AG20443 (cell line): ENCODE data around the gene MSRB2.

Experiments
- DNase-seq: peaks from one replicate; pipeline ENCODE4 v3.0.0; 2012; ENCODE audit warnings: low spot score, mixed read lengths

The MSRB2 gene

DNA sequence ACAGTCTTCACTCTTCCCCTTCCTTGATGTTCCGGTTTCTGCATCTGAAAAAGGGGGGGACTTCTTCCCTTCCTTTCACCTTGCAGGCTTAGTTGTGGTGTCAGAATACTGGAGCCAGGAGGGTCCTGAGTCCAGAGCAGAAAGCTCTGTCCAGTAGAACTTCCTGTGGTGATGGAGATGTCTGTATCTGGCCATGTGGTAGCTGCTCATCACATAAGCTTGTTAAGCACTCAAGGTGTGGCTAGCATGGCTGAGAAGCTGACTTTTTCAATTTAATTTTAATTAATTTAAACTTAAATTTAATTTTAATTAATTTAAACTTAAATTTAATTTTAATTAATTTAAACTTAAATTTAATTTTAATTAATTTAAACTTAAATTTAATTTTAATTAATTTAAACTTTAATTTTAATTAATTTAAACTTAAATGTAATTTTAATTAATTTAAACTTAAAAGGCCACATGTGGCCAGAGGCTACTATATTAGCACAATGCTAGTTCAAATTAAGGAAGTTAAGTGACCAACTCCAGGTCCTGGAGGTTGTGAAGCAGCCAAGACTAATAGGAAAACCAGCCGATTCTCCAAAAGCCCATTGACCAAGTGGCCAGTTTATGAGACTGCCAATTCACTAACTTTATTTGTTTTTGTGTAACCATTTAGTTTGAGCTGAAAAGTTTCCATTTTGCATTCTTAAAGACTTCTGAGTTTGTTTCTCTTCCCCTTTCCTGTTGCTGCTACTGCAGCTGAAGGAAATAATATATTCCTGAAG lies 16.3 kb downstream of the MSRB2 start:
- DNase-seq = no peak

DNA sequence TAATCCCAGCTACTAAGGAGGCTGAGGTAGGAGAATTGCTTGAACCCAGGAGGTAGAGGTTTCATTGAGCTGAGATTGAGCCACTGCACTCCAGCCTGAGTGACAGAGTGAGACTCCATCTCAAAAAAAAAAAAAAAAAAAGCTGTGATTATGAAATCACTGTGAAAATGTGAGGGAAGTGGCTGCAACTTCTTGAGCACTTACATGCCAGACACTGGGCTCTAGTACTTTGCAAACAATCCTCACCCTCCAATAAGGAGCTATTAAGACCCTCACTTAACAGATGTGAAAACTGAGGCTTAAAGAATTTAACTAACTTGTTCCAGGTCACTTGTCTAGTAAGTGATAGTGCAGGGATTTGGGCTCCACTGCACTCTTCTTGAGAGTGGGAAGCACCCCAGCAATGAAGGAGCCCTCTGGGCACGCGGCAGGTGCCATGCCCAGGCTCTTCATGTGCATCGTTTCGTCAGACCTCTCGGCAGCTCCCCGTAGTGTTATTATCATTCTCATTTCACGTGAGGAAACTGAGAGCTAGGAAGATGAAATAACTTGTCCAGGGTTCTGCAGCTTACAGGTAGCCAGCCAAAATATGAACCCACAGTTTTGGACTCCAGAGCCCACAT lies 19.0 kb downstream of the MSRB2 start:
- no peak for DNase-seq

DNA sequence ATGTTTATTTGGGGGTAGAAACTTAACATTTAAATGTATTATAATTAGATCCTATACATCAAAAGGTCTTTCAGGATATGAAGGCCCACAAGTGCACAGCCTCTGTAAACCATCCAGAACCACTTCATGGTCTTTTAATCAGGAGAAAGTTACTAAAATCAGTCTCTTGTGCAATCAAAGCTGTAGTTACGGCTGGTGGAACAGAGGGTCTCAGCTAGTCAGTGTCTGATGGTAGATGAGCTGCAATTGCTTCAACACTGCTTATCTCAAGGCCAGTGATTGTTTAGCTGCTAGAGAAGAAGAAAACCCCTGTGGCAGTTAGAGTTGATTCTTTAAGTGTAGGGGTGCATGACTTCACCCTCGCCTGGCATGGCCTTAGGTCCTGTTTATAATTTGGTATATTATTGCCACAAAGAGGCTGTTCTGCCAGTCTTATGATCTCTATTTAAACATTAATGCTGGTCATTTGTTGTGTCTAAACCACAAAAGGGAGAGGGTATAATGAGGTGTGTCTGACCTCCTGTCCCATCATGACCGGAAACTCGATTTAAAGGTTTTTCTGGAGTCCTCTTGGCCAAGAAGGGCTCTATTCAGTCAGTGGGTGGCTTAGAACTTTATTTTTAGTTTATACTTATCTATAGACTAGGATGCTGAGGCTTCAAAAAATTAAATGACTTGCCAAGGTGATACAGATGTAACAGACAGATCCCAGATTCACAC lies 21.3 kb downstream of the MSRB2 start:
- no peak for DNase-seq

DNA sequence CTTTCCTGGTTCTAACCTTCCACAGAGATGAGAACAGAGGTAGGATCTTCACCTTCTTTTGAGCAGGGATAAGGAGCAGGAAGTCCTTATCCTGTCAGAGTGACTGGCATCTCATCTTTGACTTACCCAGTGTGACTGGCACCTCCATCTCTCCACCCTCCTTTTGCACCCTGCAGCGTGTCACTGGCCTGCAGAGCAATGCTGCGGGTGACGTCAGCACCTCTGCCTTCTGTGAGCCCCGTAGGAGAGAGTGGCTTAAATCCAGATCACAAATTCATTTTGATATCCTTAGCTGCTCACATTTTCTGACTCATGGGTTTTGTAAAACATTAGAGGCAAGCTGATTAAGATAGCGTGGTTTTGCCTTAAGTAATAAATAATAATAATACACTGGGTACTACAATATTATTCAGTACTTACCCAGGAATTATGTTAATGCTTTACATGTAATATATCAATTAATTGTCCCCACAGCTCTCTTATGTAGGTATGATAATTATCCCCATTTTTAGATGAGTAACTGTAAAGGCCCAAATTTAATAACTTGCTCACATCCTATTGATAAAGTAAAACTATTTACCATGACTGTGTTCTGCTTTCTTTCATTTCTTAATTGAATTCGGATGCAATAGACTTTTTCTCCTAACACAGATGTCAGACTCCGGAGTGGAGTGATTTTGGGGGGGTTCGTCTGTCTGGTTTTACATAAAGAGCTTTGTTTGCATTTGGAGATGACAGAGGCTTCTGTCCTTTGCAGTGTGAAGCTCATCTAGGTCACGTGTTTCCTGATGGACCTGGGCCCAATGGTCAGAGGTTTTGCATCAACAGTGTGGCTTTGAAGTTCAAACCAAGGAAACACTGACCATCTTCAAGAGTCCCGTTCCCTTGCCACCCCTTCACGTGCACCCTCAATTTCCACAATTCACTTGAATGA lies 24.9 kb downstream of the MSRB2 start:
- no peak for DNase-seq

DNA sequence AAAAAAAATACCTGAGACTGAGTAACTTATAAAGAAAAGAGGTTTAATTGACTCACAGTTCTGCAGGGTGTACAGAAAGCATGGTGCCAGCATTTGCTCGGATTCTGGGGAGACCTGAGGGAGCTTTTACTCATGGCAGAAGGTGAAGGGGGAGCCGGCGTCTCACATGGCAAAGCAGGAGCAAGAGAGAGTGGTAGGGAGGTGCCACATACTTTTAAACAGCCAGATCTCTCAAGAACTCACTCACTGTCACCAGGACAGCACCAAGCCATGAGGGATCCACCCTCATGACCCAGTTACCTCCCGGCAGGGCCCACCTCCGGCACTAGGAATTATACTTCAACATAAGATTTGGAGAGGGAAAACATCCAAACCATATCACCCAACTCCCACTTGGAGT lies 25.8 kb downstream of the MSRB2 start:
- DNase-seq = no peak

DNA sequence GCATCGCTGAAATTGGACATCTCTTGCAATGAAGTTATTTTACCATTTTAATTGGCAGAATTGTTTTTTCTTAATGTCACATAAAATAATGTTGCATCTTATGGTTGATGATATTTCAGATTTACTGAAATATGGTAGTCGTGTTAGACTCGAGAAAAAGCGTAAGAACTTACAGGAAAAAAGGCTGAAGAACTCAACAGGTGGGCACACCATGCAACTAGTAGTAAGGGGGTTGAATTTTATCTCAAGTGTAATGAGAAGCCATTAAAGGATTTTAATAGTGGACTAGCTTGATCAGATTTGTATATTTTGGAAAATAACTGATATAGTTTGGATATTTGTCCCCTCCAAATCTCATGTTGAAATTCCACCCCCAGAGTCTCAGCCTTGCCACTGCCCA lies 41.1 kb downstream of the MSRB2 start:
- no peak for DNase-seq

DNA sequence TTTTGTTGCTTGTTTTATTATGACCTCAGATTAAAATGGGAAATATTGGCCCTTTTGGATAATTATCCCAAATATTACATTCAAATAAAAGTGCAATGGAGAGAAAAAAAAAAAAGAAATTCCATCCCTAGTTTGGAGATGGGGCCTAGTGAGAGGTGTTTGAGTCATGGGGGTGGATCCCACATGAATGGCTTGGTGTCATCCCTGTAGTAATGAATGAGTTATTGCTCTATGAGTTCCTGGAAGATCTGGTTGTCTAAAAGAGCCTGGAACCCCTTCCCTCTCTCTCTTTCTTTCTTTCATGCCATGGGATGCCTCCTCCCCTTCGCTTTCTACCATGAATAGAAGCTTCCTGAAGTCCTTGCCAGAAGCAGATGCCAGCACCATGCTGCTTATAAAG lies 44.3 kb downstream of the MSRB2 start:
- DNase-seq = no peak

DNA sequence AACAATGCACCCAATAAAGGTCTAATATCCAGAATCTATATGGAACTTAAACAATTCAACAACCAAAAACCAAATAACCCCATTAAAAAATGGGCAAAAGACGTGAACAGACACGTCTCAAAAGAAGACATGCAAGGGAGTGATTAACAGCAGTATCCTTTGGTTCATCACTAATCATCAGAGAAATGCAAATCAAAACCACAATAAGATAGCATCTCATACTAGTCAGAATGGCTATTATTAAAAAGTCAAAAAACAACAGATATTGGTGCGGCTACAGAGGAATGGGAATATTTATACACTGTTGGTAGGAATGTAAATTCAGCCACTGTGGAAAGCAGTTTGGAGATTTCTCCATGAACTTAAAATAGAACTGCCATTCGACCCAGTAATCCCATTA lies 46.6 kb downstream of the MSRB2 start:
- no peak for DNase-seq

DNA sequence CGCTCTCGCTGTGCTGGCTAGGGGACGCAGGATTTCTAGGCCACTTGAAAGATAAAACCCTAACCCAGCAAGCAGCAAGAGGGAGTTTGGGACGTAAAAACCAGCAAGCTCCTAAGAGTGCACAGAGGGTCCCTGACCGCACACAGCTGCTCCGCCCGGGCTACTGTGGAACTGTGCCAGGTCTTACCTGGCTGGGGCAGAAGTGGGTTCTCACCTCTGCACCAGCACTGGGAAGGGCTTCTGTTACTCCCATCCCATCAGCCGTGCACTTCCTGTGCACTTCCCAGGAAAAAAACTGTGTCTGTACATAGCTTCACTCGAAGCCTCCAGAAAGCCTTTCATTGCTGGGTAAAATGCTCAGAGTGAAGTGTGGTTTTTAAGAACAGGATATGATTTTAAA lies 50.9 kb downstream of the MSRB2 start:
- no peak for DNase-seq

DNA sequence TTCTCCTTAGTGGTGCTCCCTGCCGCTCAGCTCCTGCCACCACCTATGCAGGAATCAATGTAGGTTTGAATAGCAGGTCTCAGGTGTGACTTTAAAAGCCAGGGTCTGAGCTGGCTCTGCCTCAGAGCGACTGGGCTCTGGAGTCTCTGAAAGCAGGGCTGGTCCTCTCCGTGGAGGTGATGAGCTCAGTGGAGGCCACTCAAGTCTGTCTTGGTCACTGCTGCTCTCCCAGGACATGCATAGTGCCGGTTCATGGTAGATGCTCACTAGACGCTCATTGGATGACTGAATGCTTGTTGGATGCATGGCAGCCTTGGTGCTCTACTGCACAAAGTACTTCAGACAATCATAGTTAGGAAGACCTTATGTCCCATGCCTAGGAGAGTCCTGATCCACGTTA lies 51.7 kb downstream of the MSRB2 start:
- no peak for DNase-seq

DNA sequence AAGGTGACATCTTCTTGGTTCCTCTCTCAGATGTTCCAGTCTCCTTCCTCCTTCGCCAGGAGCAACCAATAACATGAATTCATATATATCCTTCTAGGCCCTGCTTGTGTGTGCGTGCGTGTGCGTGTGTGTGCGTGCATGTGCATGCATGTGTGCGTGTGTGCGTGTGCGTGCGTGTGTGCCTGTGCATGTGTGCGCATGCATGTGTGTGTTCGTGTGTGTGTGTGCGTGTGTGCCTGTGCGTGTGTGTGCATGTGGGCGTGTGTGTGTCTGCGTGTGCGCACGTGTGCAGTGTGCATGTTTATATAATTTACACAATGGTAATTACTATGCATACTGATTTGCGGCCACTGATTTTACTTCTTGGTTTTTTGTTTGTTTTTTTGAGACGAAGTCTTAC lies 52.8 kb downstream of the MSRB2 start:
- DNase-seq = no peak

DNA sequence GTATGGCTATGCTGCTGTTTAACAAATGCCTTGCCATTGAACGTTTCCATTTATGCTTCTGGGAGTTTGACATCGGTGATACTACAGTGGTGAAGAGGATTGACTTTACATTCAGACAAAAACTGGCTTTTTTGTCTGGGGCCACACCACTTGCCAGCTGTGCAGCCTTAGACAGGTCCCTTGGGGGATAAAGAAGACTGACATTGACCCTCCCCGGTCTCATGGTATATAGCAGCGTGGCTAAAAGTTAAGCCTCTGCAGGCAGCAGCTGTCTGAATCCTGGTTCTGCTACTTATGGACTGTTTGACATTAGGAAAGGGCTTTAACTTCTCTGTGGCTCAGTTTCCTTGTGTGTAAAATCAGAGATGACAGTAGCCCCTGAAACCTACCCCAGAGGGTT lies 54.7 kb downstream of the MSRB2 start:
- DNase-seq = no peak

DNA sequence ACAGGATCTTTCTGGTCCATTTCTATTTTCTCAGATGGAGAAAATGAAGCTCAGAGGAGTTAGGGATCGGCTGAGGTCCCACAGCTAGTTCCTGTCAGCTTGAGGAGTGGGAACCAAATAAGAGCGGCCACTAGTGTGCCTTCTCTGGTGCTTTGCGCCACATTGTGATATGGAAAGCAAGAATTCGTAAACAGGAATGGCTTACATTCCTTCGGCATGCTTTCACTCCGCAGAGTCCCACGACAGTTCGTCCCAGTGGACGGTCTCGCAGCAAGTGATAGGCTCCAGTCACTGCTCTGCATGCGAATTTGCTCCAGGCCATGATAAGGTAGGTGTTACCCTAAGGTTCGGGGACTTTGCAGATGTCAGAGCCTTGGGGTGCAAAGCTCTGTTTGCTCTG lies 55.2 kb downstream of the MSRB2 start:
- no peak for DNase-seq

DNA sequence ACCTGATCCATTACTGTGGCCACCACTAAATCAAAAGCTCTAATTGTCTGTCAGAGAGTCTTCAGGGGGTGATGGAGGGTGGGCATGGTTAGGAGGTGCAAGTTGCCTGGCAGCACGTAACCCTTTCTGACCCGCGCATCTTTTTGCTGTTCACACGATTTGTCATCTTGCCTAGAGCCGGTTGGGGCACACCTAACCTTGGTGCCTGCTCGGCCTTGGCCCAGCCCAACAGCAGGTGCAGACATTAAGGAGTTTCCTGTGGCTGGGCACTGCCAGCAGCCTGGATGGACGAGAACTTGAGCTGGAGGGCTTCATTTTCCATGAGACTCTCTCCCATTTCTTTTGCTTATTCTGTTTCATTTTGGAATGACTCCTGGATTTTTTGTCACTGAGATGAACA lies 55.7 kb downstream of the MSRB2 start:
- no peak for DNase-seq

DNA sequence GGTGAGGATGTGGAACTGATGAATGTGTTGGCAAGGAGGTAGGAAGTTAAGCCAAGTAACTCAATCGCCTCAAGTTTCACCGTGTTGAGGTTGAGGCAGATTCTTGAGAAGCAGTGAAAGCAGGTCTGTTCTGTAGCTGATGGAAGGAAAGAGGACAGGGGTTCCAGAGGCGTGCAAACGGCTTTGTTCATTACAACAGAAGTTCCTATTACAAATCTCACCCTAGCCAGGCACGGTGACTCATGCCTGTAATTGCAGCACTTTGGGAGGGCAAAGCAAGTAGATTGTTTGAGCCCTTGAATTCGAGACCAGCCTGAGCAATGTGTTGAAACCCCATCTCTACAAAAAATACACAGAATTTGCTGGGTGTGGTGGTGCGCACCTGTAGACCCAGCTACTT lies 59.8 kb downstream of the MSRB2 start:
- no peak for DNase-seq

DNA sequence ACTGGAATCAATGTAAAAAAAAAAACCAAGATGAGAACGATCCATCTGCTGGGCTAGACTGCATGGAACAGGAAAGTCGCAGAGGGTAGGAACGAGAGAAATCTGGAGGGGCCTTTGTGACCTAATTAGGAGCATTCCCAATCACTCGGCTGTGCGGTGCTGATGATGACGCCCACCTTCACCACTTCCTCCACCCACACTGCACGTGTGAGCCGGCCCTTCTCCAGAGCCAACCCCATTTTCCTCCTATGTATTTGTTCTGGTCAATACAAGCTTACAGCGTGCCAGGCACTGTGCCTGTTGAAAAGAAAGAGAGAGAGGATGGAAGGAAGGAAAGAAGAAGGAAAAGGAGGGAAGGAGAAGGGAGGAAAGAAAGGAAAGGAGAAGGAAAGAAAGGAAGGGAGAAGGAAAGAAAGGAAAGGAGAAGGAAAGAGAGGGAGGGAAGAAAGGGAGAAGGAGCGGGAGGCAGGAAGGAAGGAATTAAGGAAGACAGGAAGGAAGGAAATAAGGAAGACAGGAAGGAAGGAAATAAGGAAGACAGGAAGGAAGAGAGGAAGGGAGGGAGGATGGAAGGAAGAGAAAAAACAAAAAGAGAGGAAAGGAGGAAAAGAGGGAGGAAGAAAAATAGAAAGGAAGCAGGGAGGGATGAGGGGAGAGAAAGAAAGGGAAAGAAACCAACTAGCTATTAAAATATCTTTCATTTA lies 61.2 kb downstream of the MSRB2 start:
- DNase-seq = no peak

DNA sequence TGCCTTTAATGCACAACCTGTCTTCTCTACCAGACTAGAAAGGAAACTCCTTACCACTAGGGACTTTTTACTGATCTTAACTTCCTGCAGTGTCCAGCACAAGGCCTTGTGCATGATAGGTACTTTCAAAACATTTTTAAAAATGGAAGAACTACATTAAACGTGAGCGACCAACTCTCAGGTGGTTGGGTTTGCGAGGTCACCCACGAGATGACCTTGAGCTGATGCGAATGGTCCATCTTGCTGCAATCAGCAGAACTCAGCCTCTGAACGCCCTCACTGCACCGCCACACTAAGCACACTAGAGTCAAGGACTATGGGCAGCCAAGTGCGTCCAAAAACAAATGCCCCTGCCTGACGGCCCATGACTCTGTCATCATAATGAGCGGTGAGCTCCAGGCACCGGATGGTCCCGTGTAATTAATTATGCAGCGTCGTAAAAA lies 61.9 kb downstream of the MSRB2 start:
- no peak for DNase-seq

DNA sequence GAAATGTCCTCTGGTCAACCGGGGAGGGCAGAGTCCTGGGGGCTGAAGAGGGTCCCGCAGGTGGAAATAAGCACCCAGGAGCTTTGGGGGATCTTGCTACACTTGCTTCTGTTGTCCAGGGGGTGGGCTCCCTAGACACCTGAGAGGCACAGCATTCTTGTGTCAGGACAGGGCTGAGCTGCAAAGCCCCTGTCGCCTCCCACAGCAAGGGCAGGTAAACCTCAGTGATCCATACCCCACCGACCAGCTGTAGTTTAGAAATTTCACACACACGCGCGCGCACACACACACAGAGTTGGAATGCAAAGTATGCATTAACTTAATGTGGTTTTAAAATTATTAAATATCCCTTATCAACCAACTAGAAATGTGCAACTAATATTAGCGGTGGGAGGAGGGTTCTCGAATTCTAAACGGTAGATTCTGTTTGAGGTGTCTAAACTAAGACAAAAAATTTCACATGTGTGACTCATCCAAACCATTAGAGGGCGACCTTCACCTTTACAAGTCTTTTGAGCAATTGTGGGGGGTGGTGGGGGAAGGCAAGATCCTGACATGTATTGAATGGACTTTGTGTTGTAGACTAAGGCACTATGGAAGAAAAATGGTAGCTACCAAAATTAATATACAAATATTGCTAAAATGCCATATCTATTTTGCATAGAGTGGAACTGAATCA lies 62.5 kb downstream of the MSRB2 start:
- DNase-seq = peak; percentile 35

DNA sequence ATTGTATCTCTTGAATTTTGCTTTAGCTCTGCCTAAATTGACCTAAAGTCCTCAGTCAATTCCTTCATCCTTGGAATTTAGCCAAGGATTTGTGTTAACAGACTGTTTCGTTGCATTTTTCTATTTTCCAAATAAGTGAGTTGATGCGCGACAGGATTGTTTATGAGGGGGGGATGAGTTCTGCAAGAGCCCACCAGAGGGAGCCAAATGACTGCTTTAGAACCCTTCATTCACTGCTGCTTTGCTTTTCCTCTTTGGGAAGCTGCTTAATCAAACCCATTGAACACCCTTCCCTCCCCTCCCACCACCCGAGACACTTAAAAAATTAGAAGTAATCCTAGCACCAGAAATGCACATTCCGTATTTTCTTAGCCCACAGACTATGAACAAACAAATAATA lies 63.0 kb downstream of the MSRB2 start:
- peak; percentile 84 for DNase-seq

DNA sequence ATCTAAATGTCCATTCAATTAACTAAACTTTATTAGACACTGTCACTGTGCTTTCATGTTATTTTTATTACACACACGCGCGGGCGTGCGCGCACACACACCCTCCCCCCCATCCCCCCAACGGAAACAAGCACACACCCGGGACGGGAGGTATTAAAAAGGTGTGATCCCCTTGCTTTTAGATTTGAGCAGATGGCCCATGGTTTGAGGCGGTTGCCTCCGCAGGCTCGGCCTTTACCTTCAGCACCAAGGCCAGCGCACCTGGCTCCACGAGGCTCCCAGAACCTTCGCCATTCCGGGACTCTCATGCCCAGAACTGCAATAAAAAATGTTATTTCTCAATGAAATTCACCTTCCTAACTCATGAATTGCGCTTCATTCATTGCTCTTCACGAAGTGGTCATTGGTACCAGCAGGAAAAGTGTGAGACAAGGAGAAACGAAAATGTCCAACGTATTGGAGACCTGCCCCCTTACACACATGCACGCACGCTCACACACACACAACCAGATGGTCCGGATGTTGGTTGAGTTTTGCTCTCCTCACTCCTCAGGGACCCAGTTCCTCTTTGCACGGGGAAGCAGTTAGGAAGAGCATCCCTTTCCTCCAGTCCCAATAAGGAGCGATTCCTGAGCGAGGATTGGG lies 76.0 kb downstream of the MSRB2 start:
- DNase-seq = peak; percentile 71
